HG03469 (cell line): ENCODE results near the gene KY.
"Not testable (repeated sequence)": the region's sequence is repeated elsewhere in the genome, so short reads cannot be mapped to it uniquely, and the experiment has no call there.

Source experiments
- ATAC-seq: cut with Tn5 transposase; IDR thresholded peaks from one replicate; pipeline ENCODE4 v1.9.1; 2021; ENCODE audit warnings: mild to moderate bottlenecking, moderate library complexity, moderate number of reproducible peaks; ENCODE audit not compliant: unreplicated experiment

Gene KY

DNA sequence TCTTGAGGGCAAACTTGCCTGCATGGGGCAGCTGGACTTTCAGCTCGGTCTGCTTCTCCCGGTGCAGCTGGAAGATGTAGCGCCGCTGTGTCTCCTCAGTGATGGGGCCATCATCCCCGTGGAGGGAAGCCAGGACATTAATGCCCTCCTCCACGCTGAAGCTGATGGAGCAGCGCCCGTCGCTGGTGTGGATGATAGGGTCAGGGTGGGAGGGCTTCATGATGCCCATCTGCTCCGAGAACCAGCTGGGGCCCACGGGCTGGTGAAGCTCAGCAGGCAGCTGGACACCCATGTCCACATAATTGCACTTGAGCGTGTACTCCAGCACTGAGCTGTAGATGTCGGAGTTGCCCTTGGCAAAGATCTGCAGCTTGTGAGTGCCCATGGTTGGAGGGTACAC, 46.9 kb downstream of the KY start:
- ATAC-seq, result no peak

DNA sequence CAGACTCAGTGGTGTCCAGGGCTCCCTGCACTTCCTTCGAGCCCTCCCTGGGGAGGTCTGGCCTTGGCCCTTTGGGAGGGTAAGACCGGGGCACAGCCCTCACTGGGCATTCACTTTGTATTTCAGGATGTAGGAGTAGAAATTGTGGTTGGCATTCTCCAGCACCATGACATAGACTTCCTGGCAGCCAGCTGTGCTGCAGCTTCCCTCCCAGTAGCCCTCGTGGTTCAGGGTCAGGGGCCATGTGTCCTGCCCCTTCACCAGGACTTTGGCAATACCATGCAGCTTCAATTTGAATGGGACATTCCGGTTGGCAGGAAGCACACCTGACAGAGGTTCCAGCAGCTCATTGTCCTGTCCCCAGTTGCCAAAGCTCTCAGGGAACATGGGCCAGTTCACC, 47.3 kb downstream of the KY start:
- no peak for ATAC-seq

DNA sequence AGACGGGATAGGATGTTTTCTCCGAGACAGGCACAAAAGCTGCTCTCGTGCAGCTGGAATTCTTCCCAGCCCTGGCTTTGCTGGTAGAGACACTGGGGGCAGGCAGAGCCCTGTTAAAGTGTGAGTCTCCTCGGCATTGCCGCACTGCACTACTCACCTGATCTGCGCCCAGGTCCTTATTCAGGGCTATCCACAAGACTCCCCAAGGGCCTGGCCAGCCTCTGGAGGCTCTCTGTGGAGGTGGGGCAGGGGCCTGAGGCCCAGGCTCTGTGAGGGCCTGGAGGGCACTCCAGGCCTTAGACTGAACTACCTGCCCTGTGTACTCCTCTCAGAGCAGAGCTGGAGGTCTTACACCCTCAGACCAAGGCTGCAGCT, 48.4 kb downstream of the KY start:
- ATAC-seq, result no peak

- ATAC-seq, result no peak
Observed at GRCh38 chr3:134601539-134602439, 49.0 kb downstream of the KY start.

- ATAC-seq, result peak; percentile 67
Observed at GRCh38 chr3:134600685-134601463, 49.9 kb downstream of the KY start.

DNA sequence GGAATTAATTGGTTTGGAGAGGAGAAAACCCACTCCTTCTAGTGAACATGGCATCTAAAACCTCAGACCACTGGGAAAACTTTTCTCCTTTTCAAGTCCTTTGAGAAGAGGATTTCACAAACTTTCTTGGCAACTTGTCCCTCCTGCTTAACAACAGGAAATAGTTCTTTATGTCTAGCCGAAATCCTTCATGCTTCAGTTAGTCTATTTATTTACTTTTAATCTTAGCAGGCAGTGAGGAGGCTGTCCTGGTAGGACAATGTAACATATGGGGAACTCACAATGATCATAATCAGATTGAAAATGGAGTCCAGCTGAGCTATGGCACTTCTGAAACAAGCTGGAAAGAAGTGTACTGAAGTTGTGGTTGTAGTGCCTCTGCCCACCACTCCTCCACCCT, 50.6 kb downstream of the KY start:
- no peak for ATAC-seq

- no peak for ATAC-seq
Observed at GRCh38 chr3:134598763-134599545, 51.9 kb downstream of the KY start.

DNA sequence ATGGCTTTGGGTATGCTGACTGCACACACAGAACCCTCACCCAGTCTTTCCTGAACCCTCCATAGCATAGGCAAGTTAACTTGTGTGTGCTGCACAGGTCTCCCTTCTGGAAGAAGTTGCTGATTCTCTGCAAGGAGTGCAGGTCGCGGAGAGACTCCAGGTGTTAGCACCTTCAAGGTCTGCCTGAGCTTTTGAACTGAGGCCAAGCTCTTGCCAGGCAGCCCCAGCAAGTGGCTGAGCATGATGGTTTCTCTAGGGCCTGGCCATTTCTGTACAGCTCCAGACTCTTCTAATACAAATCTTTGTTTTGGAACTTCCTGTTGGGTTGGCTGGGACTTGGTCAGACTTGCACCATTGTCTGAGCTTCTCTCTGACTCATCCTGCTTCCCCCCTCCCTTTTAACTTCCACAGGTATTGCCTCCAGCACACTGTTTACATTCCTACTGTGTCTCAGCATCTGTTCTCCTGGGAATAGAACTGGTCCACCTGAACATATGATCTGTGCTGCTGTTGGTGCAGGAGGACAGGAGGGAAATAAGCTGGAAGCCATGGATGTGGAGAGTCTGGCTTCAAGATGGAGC, 53.3 kb downstream of the KY start:
- ATAC-seq, result no peak

DNA sequence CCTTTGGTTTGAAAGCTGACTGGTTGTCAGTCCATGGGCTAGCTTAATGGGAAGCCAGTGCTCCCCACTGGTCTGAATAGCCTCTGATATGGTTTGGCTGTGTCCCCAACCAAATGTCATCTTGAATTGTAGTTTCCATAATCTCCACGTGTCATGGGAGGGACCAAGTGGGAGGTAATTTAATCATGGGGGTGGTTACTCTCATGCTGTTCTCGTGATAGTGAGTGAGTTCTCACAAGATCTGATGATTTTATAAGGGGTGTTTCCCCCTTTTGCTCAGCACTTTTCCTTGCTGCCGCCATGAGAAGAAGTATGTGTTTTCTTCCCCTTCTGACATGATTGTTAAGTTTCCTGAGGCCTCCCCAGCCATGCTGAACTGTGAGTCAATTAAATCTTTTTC, 55.8 kb downstream of the KY start:
- ATAC-seq, result not testable (repeated sequence)

- ATAC-seq, result no peak
Observed at GRCh38 chr3:134594331-134594741, 56.5 kb downstream of the KY start.

GRCh38 chr3:134592806-134593205, 58.0 kb downstream of the KY start:
- ATAC-seq, result no peak

- ATAC-seq, result no peak
Observed at GRCh38 chr3:134590766-134591165, 60.1 kb downstream of the KY start.

- ATAC-seq, result no peak
Observed at GRCh38 chr3:134579141-134579665, 71.6 kb downstream of the KY start.

DNA sequence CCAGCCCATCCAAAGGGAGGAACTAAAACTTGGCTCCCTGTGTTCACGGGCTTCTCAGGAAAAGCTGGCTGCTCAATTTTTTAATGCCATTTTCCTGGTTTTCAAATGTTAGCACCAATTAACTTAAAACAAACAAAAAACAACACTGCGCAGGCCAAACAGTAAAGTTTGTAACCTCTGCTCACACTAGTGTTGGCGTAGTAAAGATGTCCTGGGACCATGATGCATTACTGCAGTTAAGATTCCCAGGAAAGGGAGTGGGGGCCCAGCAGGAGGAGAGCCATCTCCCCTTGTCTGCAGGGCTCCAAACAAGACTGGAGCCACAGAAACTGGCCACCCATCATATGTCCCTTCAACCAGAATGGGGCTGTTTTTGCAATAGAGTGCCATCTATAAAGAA, 74.0 kb downstream of the KY start:
- no peak for ATAC-seq

DNA sequence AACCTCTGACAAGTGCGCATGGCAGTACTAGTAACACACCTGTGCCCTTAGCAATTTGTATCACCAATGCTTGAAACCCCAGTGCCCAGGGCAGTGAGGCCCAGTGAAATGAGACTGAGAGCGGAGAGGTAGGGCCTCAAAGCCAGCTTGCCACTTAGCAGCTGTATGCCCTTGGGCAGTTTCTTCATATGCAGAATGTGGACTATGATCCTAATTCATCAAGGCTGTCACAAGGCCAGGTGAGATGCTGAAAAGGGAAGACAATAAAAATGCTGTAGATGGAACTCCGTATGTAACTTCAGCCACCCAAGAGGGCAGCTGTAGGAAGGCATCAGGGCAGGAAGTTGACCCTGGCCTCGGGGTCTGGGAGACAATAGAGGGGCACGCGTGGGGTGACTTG, 74.4 kb downstream of the KY start:
- no peak for ATAC-seq

DNA sequence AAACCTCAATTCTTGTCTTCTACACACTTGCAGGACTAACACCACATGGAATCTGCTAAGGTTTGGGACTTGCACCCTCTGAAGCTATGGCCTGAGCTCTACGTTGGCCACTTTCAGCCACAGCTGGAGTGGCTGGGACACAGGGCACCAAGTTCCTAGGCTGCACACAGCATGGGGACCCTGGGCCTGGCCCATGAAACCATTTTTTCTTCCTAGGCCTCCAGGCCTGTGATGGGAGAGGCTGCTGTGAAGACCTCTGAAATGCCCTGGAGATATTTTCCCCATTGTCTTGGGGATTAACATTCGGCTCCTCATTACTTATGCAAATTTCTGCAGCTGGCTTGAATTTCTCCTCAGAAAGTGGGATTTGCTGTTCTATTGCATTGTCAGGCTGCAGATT, 80.9 kb downstream of the KY start:
- not testable (repeated sequence) for ATAC-seq

DNA sequence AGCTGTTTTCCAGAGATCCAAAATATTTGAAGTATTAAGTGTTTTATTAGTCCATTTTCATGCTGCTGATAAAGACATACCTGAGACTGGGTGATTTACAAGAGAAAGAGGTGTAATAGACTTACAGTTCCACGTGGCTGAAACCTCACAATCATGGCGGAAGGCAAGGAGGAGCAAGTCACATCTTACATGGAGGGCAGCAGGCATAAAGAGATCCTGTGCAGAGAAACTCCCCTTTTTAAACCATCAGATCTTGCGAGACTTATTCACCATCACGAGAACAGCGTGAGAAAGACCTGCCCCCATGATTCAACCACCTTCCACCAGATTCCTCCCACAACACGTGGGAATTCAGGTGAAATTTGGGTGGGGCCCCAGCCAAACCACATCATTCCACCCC, 82.0 kb downstream of the KY start:
- no peak for ATAC-seq

DNA sequence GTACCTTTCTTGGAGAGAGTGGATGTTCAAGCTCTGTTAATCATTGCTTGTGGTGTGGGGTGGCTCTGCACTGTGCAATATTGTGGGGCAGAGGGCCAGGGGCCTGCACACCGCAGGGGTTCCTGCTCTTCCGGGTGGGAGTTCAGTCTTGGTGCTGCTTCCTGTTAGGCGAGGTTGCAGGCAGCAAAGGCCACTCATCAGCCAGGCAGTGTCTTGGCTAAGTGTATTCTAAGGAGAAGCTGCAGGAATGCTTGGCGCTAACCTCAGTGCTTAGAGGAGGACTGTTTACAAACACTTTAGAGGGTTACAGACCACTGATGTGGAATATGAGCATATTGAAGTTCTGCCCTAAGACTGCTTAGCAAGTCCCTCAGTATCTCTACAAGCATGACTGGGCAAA, 83.2 kb downstream of the KY start:
- no peak for ATAC-seq

- ATAC-seq, result no peak
Observed at GRCh38 chr3:134564991-134565390, 85.8 kb downstream of the KY start.

GRCh38 chr3:134563601-134564000, 87.2 kb downstream of the KY start:
- ATAC-seq, result no peak

- ATAC-seq, result no peak
Observed at GRCh38 chr3:134562055-134562454, 88.8 kb downstream of the KY start.
